H1 (cell line): ENCODE results near the gene POM121L2. TPM values are rescaled to one million over a fixed set of nuclear protein-coding genes. Genes with fewer than 3 reads are reported as not detected.

ENCODE experiments used
- CTCF ChIA-PET: fragments of 300-600 bp; sonication (Branson Sonifier 250); formaldehyde crosslinking; loops from one replicate; lab custom pipeline; 2021; ENCODE audit not compliant: partially characterized antibody; lab: Charles Lee
- POLR2A ChIA-PET: fragments of 300-600 bp; sonication (Branson Sonifier 250); formaldehyde crosslinking; loops from one replicate; lab custom pipeline; 2021; ENCODE audit warnings: inconsistent platforms; ENCODE audit not compliant: partially characterized antibody; lab: Charles Lee
- DNase-seq, 2 experiments: peaks; one replicate each; pipeline versions ENCODE4 v3.0.0 to v3.0.0-alpha.2; 2010 to 2022; ENCODE audit warnings: low spot score in 2 of 2, low read depth in 1 of 2, mixed read lengths in 1 of 2
- FAIRE-seq: peaks from 2 replicates; lab custom pipeline; 2011; peaks lifted over from hg19 to GRCh38; lab: Jason Lieb, UNC
- H2AFZ ChIP-seq: 2 replicates; pipeline ENCODE4 v1.8.1; 2012; ENCODE audit warnings: low read length, inconsistent platforms
- H2AK5ac ChIP-seq: 2 replicates; pipeline ENCODE4 v1.6.1; 2013; ENCODE audit warnings: low read depth, low read length
- H2BK120ac ChIP-seq: replicated peaks from 2 replicates; pipeline ENCODE3; 2013; ENCODE audit warnings: low read depth, low read length, inconsistent platforms
- H2BK12ac ChIP-seq: 2 replicates; pipeline ENCODE4 v1.6.1; 2013; ENCODE audit warnings: low read depth, low read length
- H2BK15ac ChIP-seq: 2 replicates; pipeline ENCODE4 v1.6.1; 2013; ENCODE audit warnings: low read length
- H2BK20ac ChIP-seq: 2 replicates; pipeline ENCODE4 v1.6.1; 2013; ENCODE audit warnings: low read length
- H2BK5ac ChIP-seq: 2 replicates; pipeline ENCODE4 v1.6.1; 2013; ENCODE audit warnings: low read depth, low read length
- H3K14ac ChIP-seq: 2 replicates; pipeline ENCODE4 v1.6.1; 2013; ENCODE audit warnings: inconsistent platforms; ENCODE audit not compliant: insufficient read length
- H3K18ac ChIP-seq: 2 replicates; pipeline ENCODE4 v1.6.1; 2013; ENCODE audit warnings: low read length; ENCODE audit errors: extremely low read depth
- H3K23ac ChIP-seq: 2 replicates; pipeline ENCODE4 v1.6.1; 2013; ENCODE audit warnings: inconsistent platforms; ENCODE audit not compliant: insufficient read length
- H3K23me2 ChIP-seq: 2 replicates; pipeline ENCODE4 v1.6.1; 2013; ENCODE audit warnings: low read depth, low read length
- H3K27ac ChIP-seq: 2 replicates; pipeline ENCODE4 v1.6.1; 2011; ENCODE audit warnings: low read depth, low read length, inconsistent platforms
- H3K27me3 ChIP-seq, 4 experiments: replicated peaks in 1 of 4; 1 replicate in 1 of 4; 2 replicates in 3 of 4; pipeline versions ENCODE4 v1.6.1 to v1.8.1; 2011 to 2013; ENCODE audit warnings: low read length in 3 of 4, mild to moderate bottlenecking in 3 of 4, inconsistent platforms in 2 of 4, mixed read lengths in 2 of 4, moderate library complexity in 1 of 4; ENCODE audit not compliant: control insufficient read depth in 3 of 4, insufficient read depth in 3 of 4; ENCODE audit errors: extremely low read depth in 1 of 4
- H3K36me3 ChIP-seq, 4 experiments: 2 replicates each; pipeline versions ENCODE4 v1.6.1 to v1.8.1; 2011 to 2013; ENCODE audit warnings: mild to moderate bottlenecking in 4 of 4, low read length in 3 of 4, moderate library complexity in 2 of 4, control low read depth in 1 of 4, inconsistent platforms in 1 of 4; ENCODE audit not compliant: insufficient read depth in 4 of 4, control insufficient read depth in 2 of 4
- H3K4ac ChIP-seq: replicated peaks from 2 replicates; pipeline ENCODE3; 2013; ENCODE audit warnings: low read length, low read depth, mixed read lengths, inconsistent platforms; ENCODE audit not compliant: insufficient read length
- H3K4me1 ChIP-seq, 4 experiments: replicated peaks in 1 of 4; 1 replicate in 1 of 4; 2 replicates in 3 of 4; pipeline versions ENCODE4 v1.6.1 to v1.8.1; 2011 to 2013; ENCODE audit warnings: low read length in 3 of 4, inconsistent platforms in 2 of 4, mixed read lengths in 1 of 4; ENCODE audit not compliant: insufficient read depth in 4 of 4, control insufficient read depth in 3 of 4
- H3K4me2 ChIP-seq, 2 experiments: 2 replicates each; pipeline versions ENCODE4 v1.6.1 to v1.8.1; 2011 to 2013; ENCODE audit warnings: low read depth in 2 of 2, low read length in 2 of 2, control low read depth in 1 of 2, inconsistent platforms in 1 of 2, mild to moderate bottlenecking in 1 of 2; ENCODE audit not compliant: insufficient read depth in 1 of 2
- H3K4me3 ChIP-seq, 4 experiments: fragments of 200-600, 300-600 bp in 1 of 4; sonication (generic), shearing (Covaris generic), sonication (Bioruptor Twin) in 1 of 4; 2 replicates each; pipeline versions ENCODE4 v1.5.1 to v1.8.1; 2011 to 2016; ENCODE audit warnings: low read length in 4 of 4, low read depth in 3 of 4, control low read depth in 2 of 4, inconsistent platforms in 2 of 4, mild to moderate bottlenecking in 2 of 4, mixed read lengths in 1 of 4, moderate library complexity in 1 of 4; ENCODE audit not compliant: insufficient read depth in 2 of 4; ENCODE audit errors: extremely low read depth in 1 of 4
- H3K56ac ChIP-seq: replicated peaks from 2 replicates; pipeline ENCODE3; 2013; ENCODE audit warnings: low read depth, mild to moderate bottlenecking, mixed read lengths, low read length, inconsistent platforms; ENCODE audit not compliant: insufficient read length
- H3K79me1 ChIP-seq: 2 replicates; pipeline ENCODE4 v1.6.1; 2013; ENCODE audit warnings: low read depth, low read length, control low read depth
- H3K79me2 ChIP-seq, 2 experiments: 2 replicates each; pipeline versions ENCODE4 v1.6.1 to v1.8.1; 2012 to 2013; ENCODE audit warnings: low read length in 2 of 2, mild to moderate bottlenecking in 2 of 2, inconsistent platforms in 1 of 2; ENCODE audit not compliant: insufficient read depth in 2 of 2, control insufficient read depth in 1 of 2
- H3K9ac ChIP-seq, 4 experiments: replicated peaks in 1 of 4; 1 replicate in 1 of 4; 2 replicates in 3 of 4; pipeline versions ENCODE4 v1.6.1 to v1.8.1; 2011 to 2013; ENCODE audit warnings: low read depth in 3 of 4, low read length in 3 of 4, control low read depth in 2 of 4, mild to moderate bottlenecking in 2 of 4, moderate library complexity in 2 of 4, inconsistent platforms in 1 of 4; ENCODE audit errors: extremely low read depth in 1 of 4
- H3K9me3 ChIP-seq, 2 experiments: 2 replicates each; pipeline versions ENCODE4 v1.6.1 to v1.8.1; 2012 to 2013; ENCODE audit warnings: mild to moderate bottlenecking in 2 of 2, moderate library complexity in 2 of 2, control low read depth in 1 of 2, inconsistent platforms in 1 of 2, low read depth in 1 of 2, low read length in 1 of 2, mixed read lengths in 1 of 2; ENCODE audit not compliant: insufficient read depth in 2 of 2
- H4K20me1 ChIP-seq, 2 experiments: replicated peaks in 1 of 2; 2 replicates each; pipeline versions ENCODE3 to v1.8.1; 2011 to 2013; ENCODE audit warnings: inconsistent platforms in 2 of 2, low read length in 2 of 2, mild to moderate bottlenecking in 1 of 2; ENCODE audit not compliant: insufficient read depth in 2 of 2, control insufficient read depth in 1 of 2
- H4K5ac ChIP-seq: 2 replicates; pipeline ENCODE4 v1.6.1; 2013; ENCODE audit warnings: low read length, low read depth, mixed read lengths, inconsistent platforms; ENCODE audit not compliant: insufficient read length
- H4K8ac ChIP-seq: 2 replicates; pipeline ENCODE4 v1.8.0; 2013; ENCODE audit warnings: mild to moderate bottlenecking, moderate library complexity, low read length, inconsistent platforms; ENCODE audit not compliant: insufficient read depth; ENCODE audit errors: extremely low read depth
- H4K91ac ChIP-seq: replicated peaks from 2 replicates; pipeline ENCODE3; 2013; ENCODE audit warnings: low read length, mixed read lengths, inconsistent platforms; ENCODE audit not compliant: insufficient read length
- ATF2 ChIP-seq: IDR thresholded peaks from 2 replicates; pipeline ENCODE4 v1.6.1; 2012; ENCODE audit warnings: low read length, inconsistent platforms
- CBX5 ChIP-seq: fragments of 300-800, 300-1000 bp; sonication (generic); IDR thresholded peaks from 2 replicates; pipeline ENCODE4 v1.7.1; 2016; ENCODE audit warnings: antibody characterized with exemption, low read length, low read depth
- CBX8 ChIP-seq: fragments of 300-800, 300-1000 bp; sonication (generic); IDR thresholded peaks from 2 replicates; pipeline ENCODE4 v1.7.1; 2016; ENCODE audit warnings: low read depth, low read length, borderline replicate concordance
- CHD1 ChIP-seq: IDR thresholded peaks from 2 replicates; pipeline ENCODE4 v1.6.1; 2012; ENCODE audit warnings: low read depth, low read length, improper control_type of control experiment
- CTCF ChIP-seq, 3 experiments: IDR thresholded peaks; 1 replicate in 2 of 3; 2 replicates in 1 of 3; pipeline versions ENCODE4 v1.5.1 to v1.6.1; 2011; ENCODE audit warnings: low read length in 3 of 3, mild to moderate bottlenecking in 3 of 3, inconsistent platforms in 2 of 3, low read depth in 1 of 3, moderate library complexity in 1 of 3; ENCODE audit not compliant: insufficient read depth in 1 of 3; ENCODE audit errors: control extremely low read depth in 1 of 3
- EP300 ChIP-seq, 2 experiments: IDR thresholded peaks; 1 replicate in 1 of 2; 2 replicates in 1 of 2; pipeline ENCODE4 v1.6.1; 2011 to 2012; ENCODE audit warnings: low read depth in 2 of 2, low read length in 2 of 2, mild to moderate bottlenecking in 2 of 2, borderline replicate concordance in 1 of 2, inconsistent platforms in 1 of 2, moderate library complexity in 1 of 2
- POLR2AphosphoS5 ChIP-seq: IDR thresholded peaks from 2 replicates; pipeline ENCODE4 v1.6.1; 2011; ENCODE audit warnings: low read depth, low read length
- SUZ12 ChIP-seq: fragments of 200-600 bp; sonication (generic); IDR thresholded peaks from 2 replicates; pipeline ENCODE4 v1.6.1; 2012; ENCODE audit warnings: mild to moderate bottlenecking, inconsistent platforms, low read length, moderate library complexity, mixed read lengths
- TCF12 ChIP-seq: IDR thresholded peaks from 2 replicates; pipeline ENCODE4 v1.6.1; 2011; ENCODE audit warnings: low read depth, mild to moderate bottlenecking, low read length
- ZNF274 ChIP-seq: IDR thresholded peaks from 2 replicates; pipeline ENCODE4 v1.7.0; 2012; ENCODE audit warnings: low read length, borderline replicate concordance; ENCODE audit errors: extremely low read depth
- WGBS, 2 experiments: shearing (Covaris generic) in 1 of 2; methylation state at CpG; one replicate each; pipeline versions ENCODE4 v1.1.6 to v1.1.7; 2013 to 2015; ENCODE audit warnings: low lambda C conversion rate in 2 of 2, mixed read lengths in 2 of 2, inconsistent platforms in 1 of 2, low coverage in 1 of 2, missing lambda C conversion rate in 1 of 2; ENCODE audit not compliant: insufficient replicate concordance in 2 of 2, insufficient coverage in 1 of 2, insufficient read length in 1 of 2; ENCODE audit errors: extremely low coverage in 1 of 2, missing lambda C conversion rate in 1 of 2; 5-methylcytosine and 5-hydroxymethylcytosine counted together
- polyA plus RNA-seq, 7 experiments: library from polyadenylated mRNA; depleted of rRNA in 3 of 7; stranded (reverse) in 5 of 7; unstranded in 2 of 7; fragments of >200 nt in 5 of 7; fragments of 200-250 nt in 2 of 7; gene quantifications; 1 replicate in 5 of 7; 2 replicates in 1 of 7; 4 replicates in 1 of 7; pipeline versions ENCODE4 v1.2.1 to v1.2.3, GENCODE V29; 2011 to 2013; ENCODE audit warnings: missing spikeins in 2 of 7, mixed read lengths in 2 of 7
- total RNA-seq: library from RNA; stranded (reverse); fragmentation: NEBNext Ultra II Directional; extraction: Animal tissue kit (Norgen Biotek cat#: 25700); gene quantifications from 2 replicates; pipeline ENCODE4 v1.2.1, GENCODE V29; 2021

Gene POM121L2
- total and polyA plus RNA-seq, 2 of the 8 experiments (the other 6 are each of a cell fraction or from before 2014, with no cell fraction given), result 0.05 to 0.09 TPM

- Histone ChIP-seq H4K5ac (no peak overlapping the region), H3K4me3 (no peak overlapping the region), H3K23me2 (no peaks in the 10 kb centered on the region), H3K79me1 (no peaks in the 10 kb centered on the region), H3K18ac (no peak overlapping the region), H3K27ac (no peak overlapping the region), H3K56ac (no peak overlapping the region), H3K14ac (no peak overlapping the region), H3K4ac (no peak overlapping the region), H2BK120ac (no peak overlapping the region), H2BK12ac (no peak overlapping the region), H2AFZ (no peak overlapping the region), H2BK15ac (no peak overlapping the region), H4K91ac (no peak overlapping the region), H3K36me3 (no peaks in the 10 kb centered on the region), H3K9ac (no peak overlapping the region), H4K8ac (no peak overlapping the region), H4K20me1 (no peaks in the 10 kb centered on the region), H3K23ac (no peak overlapping the region), H3K9me3 (peaks cover 7 to 12% of the 10 kb centered on the region in 2 experiments), H3K4me2 (no peak overlapping the region), H2BK20ac (no peak overlapping the region), H2BK5ac (no peak overlapping the region), H3K4me1 (no peaks in the 10 kb centered on the region), H3K79me2 (no peaks in the 10 kb centered on the region), H2AK5ac (no peak overlapping the region), H3K27me3 (no peaks in the 10 kb centered on the region)
- FAIRE-seq, result no peak
- no peak for DNase-seq
- ChIA-PET POLR2A (no interaction called here), CTCF (no interaction called here)
- 79% methylated on average over 4 of the region's 4 CpGs; no CpG with 5 or more reads in 1 of the 2 experiments for WGBS, 2 experiments
- no peak for TF ChIP-seq SUZ12
- no peak for TF ChIP-seq CBX8
- TF ChIP-seq POLR2AphosphoS5, result no peak
- no peak for TF ChIP-seq CTCF (IDR thresholded peaks at IDR 0.05; ENCODE audit: control extremely low read depth in 1 of 3, insufficient read depth in 1 of 3, low read depth in 1 of 3, low read length in 3 of 3)
- TF ChIP-seq TCF12, result no peak
- no peak for TF ChIP-seq ATF2
- TF ChIP-seq CBX5, result no peak
- TF ChIP-seq ZNF274, result no peak
- TF ChIP-seq CHD1, result no peak
- no peak for TF ChIP-seq EP300 (IDR thresholded peaks at IDR 0.05; ENCODE audit: borderline replicate concordance in 1 of 2, low read depth in 2 of 2, low read length in 2 of 2)
Measured at GRCh38 chr6:27352850-27353249, 40.8 kb upstream of the POM121L2 start.
